C4-2B (cell line): ENCODE data around the gene RGS4.

Experiments
- ZFX ChIP-seq: fragments of 450-650 bp; IDR thresholded peaks from 2 replicates; pipeline ENCODE4 v1.6.1; 2017
- TF ChIP-seq, protein P1 (sequence below): fragments of 450-650 bp; conservative IDR thresholded peaks from 2 replicates; pipeline ENCODE4 v1.5.1; 2017; ENCODE audit warnings: mild to moderate bottlenecking

DNA sequence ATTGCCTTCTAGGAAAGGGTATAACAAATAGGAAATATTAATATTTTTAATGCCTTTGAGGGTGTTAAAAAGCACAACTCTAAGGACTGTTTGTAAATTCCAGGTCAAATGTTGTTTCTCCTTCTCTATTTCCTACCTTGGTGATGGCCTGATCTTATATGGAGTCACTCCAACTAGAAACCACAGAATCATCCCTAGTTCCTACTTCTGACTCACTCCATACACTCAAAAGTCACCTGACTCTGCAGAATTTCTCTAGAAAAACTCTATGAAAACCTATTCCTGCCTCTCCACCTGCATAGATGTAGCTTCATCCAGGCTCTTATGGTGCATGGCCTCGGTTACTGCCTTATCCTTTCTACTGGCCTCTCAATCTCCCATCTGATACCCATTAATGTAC lies 14.5 kb downstream of the RGS4 start:
- TF ChIP-seq, protein P1, sequence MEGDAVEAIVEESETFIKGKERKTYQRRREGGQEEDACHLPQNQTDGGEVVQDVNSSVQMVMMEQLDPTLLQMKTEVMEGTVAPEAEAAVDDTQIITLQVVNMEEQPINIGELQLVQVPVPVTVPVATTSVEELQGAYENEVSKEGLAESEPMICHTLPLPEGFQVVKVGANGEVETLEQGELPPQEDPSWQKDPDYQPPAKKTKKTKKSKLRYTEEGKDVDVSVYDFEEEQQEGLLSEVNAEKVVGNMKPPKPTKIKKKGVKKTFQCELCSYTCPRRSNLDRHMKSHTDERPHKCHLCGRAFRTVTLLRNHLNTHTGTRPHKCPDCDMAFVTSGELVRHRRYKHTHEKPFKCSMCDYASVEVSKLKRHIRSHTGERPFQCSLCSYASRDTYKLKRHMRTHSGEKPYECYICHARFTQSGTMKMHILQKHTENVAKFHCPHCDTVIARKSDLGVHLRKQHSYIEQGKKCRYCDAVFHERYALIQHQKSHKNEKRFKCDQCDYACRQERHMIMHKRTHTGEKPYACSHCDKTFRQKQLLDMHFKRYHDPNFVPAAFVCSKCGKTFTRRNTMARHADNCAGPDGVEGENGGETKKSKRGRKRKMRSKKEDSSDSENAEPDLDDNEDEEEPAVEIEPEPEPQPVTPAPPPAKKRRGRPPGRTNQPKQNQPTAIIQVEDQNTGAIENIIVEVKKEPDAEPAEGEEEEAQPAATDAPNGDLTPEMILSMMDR: no peak
- no peak for TF ChIP-seq ZFX
